ENCODE measurements around the gene TCF23. TPM values are rescaled to one million over a fixed set of nuclear protein-coding genes. Genes with fewer than 3 reads are reported as not detected.
"Not testable (repeated sequence)": the region's sequence is repeated elsewhere in the genome, so short reads cannot be mapped to it uniquely, and the experiment has no call there.

TCF23 gene
- total RNA-seq, 1 experiment from 2014 or later, result not detected

- ATAC-seq (peak; percentile 42), DNase-seq (no peak)
- Histone ChIP-seq H3F3A (ENCODE audit: low read length, unreplicated experiment) (no peaks in the 10 kb centered on the region), H2AFZ (ENCODE audit: low read length) (peak overlapping the region; percentile 70), H3K9me2 (replicated peaks; ENCODE audit: low read length) (no peaks in the 10 kb centered on the region), H3K79me2 (ENCODE audit: low read length) (no peaks in the 10 kb centered on the region), H3K9ac (ENCODE audit: low read length) (peak overlapping the region; percentile 64), H3K27ac (ENCODE audit: low read length) (no peak overlapping the region), H3K9me3 (ENCODE audit: low read length) (no peaks in the 10 kb centered on the region), H3K36me3 (ENCODE audit: low read depth, low read length) (no peaks in the 10 kb centered on the region), H3K4me1 (ENCODE audit: insufficient read depth, low read length) (no peaks in the 10 kb centered on the region), H4K20me1 (ENCODE audit: low read length) (no peaks in the 10 kb centered on the region), H3K4me3 (ENCODE audit: low read length) (peak overlapping the region; percentile 76), H3K4me2 (ENCODE audit: low read length) (peak overlapping the region; percentile 99), H3K27me3 (ENCODE audit: low read length) (no peaks in the 10 kb centered on the region)
- CTCF ChIA-PET, result no interaction called here
- TSS peak; percentile 46 for BruUV-seq (replicated peaks)
- POLR2A ChIA-PET (ENCODE audit: unreplicated experiment), result no interaction called here
- TF ChIP-seq CTCF (conservative IDR thresholded peaks at IDR 0.05; ENCODE audit: low read depth, low read length) (no peak), EZH2 (IDR thresholded peaks at IDR 0.05; ENCODE audit: low read length, unreplicated experiment) (no peak), EZH2phosphoT487 (IDR thresholded peaks at IDR 0.05; ENCODE audit: borderline replicate concordance, low read length) (no peak)
- intact Hi-C loops (cut with micrococcal nuclease), result no loop called here
These were observed 30.7 kb upstream of the TCF23 start for GRCh38 chr2:27117995-27118524.

GRCh38 chr2:27118525-27119329 is 30.1 kb upstream of the TCF23 start, which contains the start of gene CGREF1:
CGREF1 (minus strand) TSS chr2:27119128; CDS start chr2:27104366, 14,762 bp downstream.
- Histone ChIP-seq H2AFZ (ENCODE audit: low read length) (peak within 1 kb of the TSS; percentile 70), H3K9me2 (replicated peaks; ENCODE audit: low read length) (no peaks in the 10 kb centered on the region), H3K27ac (ENCODE audit: low read length) (no peak within 1 kb of the TSS), H3K9ac (ENCODE audit: low read length) (peak within 1 kb of the TSS; percentile 64), H4K20me1 (ENCODE audit: low read length) (no peaks in the 10 kb centered on the region), H3K4me2 (ENCODE audit: low read length) (peak within 1 kb of the TSS; percentile 99), H3K36me3 (ENCODE audit: low read depth, low read length) (no peaks in the 10 kb centered on the region), H3K27me3 (ENCODE audit: low read length) (no peaks in the 10 kb centered on the region), H3F3A (ENCODE audit: low read length, unreplicated experiment) (no peaks in the 10 kb centered on the region), H3K79me2 (ENCODE audit: low read length) (no peaks in the 10 kb centered on the region), H3K4me1 (ENCODE audit: insufficient read depth, low read length) (no peaks in the 10 kb centered on the region), H3K4me3 (ENCODE audit: low read length) (peak within 1 kb of the TSS; percentile 76), H3K9me3 (ENCODE audit: low read length) (no peaks in the 10 kb centered on the region)
- ChIA-PET CTCF (no interaction called here), POLR2A (ENCODE audit: unreplicated experiment) (no interaction called here)
- intact Hi-C loops (cut with micrococcal nuclease), result no loop called here
- TF ChIP-seq CTCF (conservative IDR thresholded peaks at IDR 0.05; ENCODE audit: low read depth, low read length), result no peak
- no TSS peak for BruUV-seq (replicated peaks)
- DNase-seq, result peak; percentile 20
- peak; percentile 64 for ATAC-seq

GRCh38 chr2:27119330-27119670 is 29.5 kb upstream of the TCF23 start:
- peak overlapping the region; percentile 64; the same call in 1 of the 2 replicates for H3K9ac ChIP-seq (ENCODE audit: low read length)
- H3K36me3 ChIP-seq (ENCODE audit: low read depth, low read length); ATAC-seq; H3K9me3 ChIP-seq (ENCODE audit: low read length); DNase-seq; CTCF ChIA-PET; H3K9me2 ChIP-seq (replicated peaks; ENCODE audit: low read length); H4K20me1 ChIP-seq (ENCODE audit: low read length); H3K4me1 ChIP-seq (ENCODE audit: insufficient read depth, low read length); H3F3A ChIP-seq (ENCODE audit: low read length, unreplicated experiment); H3K27me3 ChIP-seq (ENCODE audit: low read length); H3K79me2 ChIP-seq (ENCODE audit: low read length); POLR2A ChIA-PET (ENCODE audit: unreplicated experiment); H3K27ac ChIP-seq (ENCODE audit: low read length); intact Hi-C loops (cut with micrococcal nuclease); BruUV-seq (replicated peaks): not testable (repeated sequence)
- peak overlapping the region; percentile 76 for H3K4me3 ChIP-seq (ENCODE audit: low read length)
- peak overlapping the region; percentile 70 for H2AFZ ChIP-seq (ENCODE audit: low read length)
- H3K4me2 ChIP-seq (ENCODE audit: low read length), result peak overlapping the region; percentile 99

All from PC-3 (cell line).